GM21723 (cell line): ENCODE measurements around the gene HADH.
"Not testable (repeated sequence)": the region's sequence is repeated elsewhere in the genome, so short reads cannot be mapped to it uniquely, and the experiment has no call there.

Experiments
- ATAC-seq: cut with Tn5 transposase; IDR thresholded peaks from one replicate; pipeline ENCODE4 v1.9.1; 2021; ENCODE audit warnings: mild to moderate bottlenecking, moderate library complexity; ENCODE audit not compliant: unreplicated experiment

HADH gene

GRCh38 chr4:107989537-107990386, at the start of gene HADH:
HADH (plus strand) TSS chr4:107989889; CDS start chr4:107989933, 44 bp downstream.
- peak; percentile 94 for ATAC-seq

GRCh38 chr4:107945809-107946208, 43.9 kb upstream of the HADH start:
- ATAC-seq, result no peak

GRCh38 chr4:107950746-107951540, 38.7 kb upstream of the HADH start:
- ATAC-seq, result no peak

- no peak for ATAC-seq
These were observed 38.1 kb upstream of the HADH start for GRCh38 chr4:107951551-107951950.

- ATAC-seq, result no peak
These were observed 33.7 kb upstream of the HADH start for GRCh38 chr4:107956011-107956410.

- no peak for ATAC-seq
These were observed 22.8 kb upstream of the HADH start for GRCh38 chr4:107966903-107967302.

- ATAC-seq, result not testable (repeated sequence)
These were observed 22.2 kb upstream of the HADH start for GRCh38 chr4:107967519-107967918.

GRCh38 chr4:107967921-107968320, 21.8 kb upstream of the HADH start:
- not testable (repeated sequence) for ATAC-seq

- ATAC-seq, result no peak
These were observed 19.5 kb upstream of the HADH start for GRCh38 chr4:107970063-107970798.

GRCh38 chr4:107972605-107973004, 17.1 kb upstream of the HADH start:
- no peak for ATAC-seq

- ATAC-seq, result no peak
These were observed 15.2 kb upstream of the HADH start for GRCh38 chr4:107974523-107974922.

GRCh38 chr4:107977482-107977881, 12.2 kb upstream of the HADH start:
- ATAC-seq, result no peak

GRCh38 chr4:107977966-107978705, 11.6 kb upstream of the HADH start:
- ATAC-seq, result no peak

- ATAC-seq, result no peak
These were observed 10.8 kb upstream of the HADH start for GRCh38 chr4:107978716-107979451.

GRCh38 chr4:107987916-107988762, 1.6 kb upstream of the HADH start:
- no peak for ATAC-seq

GRCh38 chr4:107988763-107989035, 990 bp upstream of the HADH start:
- ATAC-seq, result no peak

GRCh38 chr4:107989162-107989536, 540 bp upstream of the HADH start:
- ATAC-seq, result peak; percentile 14

GRCh38 chr4:107991945-107992630, 2.4 kb downstream of the HADH start:
- no peak for ATAC-seq

- ATAC-seq, result peak; percentile 41
These were observed 4.3 kb downstream of the HADH start for GRCh38 chr4:107993969-107994368.
